Activated T-cell treated with anti-CD3 and anti-CD28 coated beads, Interleukin-2, amount 50 U/mL, for 1 hour (primary cell): Measurements from ENCODE around the gene LACRT.

Experiments used
- DNase-seq: peaks from one replicate; pipeline ENCODE4 v3.0.0-alpha.2; 2020

LACRT gene

DNA sequence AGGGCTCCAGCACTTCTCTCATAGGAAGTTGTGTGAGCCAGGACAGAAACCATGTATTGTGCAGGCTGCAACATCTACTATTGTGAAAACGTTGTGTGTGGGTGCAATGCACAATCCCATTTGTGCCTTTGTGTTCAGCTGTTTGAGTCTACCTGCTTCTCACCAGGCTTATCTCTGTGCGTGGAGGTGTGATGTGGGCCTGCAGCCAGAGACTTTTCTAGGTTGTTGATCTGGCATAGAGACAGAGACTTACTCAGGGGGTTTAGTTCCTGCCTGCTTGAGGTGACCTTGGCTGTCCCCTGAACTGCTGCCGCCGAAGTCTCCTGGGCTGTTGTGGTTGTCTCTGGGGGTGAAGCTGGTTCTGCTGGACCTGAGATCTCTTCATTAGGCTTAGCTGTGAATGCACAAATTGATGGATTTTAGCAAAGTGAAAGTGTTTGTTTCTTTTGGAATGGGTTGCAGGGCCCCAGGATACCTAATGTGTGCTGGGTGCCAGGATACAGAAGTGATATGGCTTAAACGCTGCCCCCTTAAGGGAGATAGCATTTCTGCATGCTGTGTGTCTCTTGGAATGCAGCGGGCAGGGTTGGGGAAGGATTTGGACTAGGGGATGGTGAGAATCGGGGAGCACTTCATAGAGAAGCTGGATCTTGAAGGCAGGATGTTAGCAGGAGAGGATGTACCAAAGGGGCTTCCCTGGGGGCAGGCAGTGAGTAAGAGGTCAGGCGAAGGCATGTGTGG lies 2.5 kb downstream of the LACRT start:
- DNase-seq, result no peak

DNA sequence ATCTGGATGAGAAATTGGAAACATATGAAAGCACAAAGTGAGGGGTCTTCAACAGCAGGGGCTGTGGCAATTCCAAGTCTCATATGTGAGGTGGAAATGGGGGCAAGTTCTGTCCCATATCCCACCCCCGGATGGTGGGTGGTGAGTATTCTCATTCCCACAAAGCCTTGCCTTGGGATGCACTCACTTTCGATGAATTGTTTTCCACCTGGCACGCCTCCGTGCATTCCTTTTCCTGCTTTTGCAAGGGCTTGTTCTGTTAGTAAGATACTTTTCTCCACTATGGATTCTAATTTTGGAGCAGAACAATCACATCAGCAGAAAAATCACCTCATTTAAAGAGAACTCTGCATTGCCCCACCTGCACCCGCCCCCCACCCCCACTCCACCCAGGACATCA lies 3.1 kb downstream of the LACRT start:
- no peak for DNase-seq

GRCh38 chr12:54629925-54630324 lies 4.8 kb downstream of the LACRT start:
- no peak for DNase-seq

GRCh38 chr12:54628186-54628846 lies 6.4 kb downstream of the LACRT start:
- no peak for DNase-seq

GRCh38 chr12:54627304-54627703 lies 7.4 kb downstream of the LACRT start:
- no peak for DNase-seq

DNA sequence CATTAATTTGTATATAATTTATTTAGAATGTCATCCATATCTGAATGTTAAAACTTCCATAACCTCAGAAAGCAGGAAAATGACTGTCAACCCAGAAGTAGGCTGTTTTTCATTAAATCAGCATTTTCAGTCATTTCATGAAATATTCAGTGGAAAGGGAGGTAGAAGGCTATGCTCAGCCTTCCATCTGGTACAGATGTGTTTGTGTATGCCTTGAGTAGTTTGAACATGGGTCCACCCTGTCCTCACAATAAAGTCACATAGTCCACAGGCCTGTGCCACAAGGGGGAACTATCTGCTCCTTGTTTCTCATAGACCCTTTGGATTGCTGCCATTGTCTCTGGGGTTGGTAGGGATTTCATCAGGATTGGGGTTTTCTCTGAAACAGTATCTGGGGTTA lies 9.1 kb downstream of the LACRT start:
- DNase-seq, result no peak

DNA sequence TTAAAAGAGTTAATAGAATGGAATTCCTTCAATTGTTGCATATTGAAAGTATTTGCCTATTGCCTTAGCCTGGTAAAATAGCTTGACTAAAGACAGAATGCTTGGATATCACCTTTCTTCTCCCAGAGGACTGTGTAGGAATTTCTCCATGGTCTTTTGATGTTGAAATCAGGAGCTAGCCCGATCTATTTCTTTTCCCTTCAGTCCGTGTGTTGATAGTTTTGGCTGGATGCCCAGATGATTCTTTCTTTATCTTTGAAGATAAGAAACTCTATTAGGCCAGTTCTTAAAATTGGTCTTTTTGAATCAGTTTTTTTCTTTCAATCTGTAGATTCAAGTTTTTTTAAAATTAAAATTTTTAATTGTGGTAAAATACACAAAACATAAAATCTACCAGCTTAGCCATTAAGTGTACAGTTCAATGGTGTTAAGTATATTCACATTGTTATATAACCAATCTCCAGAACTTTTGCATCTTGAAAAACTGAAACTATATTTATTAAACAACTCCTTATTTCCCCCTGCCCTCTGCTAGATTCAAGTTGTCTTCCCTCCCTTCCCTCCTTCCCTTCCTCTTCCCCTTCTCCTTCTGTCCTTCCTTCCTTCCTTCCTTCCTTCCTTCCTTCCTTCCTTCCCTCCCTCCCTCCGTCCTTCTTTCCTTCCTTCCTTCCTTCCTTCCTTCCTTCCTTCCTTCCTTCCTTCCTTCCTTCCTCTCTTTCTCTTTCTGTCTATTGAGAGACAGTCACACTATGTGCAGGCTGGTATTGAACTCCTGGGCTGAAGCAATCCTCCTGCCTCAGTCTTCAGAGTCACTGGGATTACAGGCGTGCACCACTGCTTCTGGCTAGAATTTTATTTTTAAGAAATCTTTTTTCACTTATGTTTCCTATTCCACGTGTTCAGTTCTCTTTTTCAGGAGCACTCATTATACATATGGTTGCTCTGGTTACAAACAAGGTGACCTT lies 10.1 kb downstream of the LACRT start:
- DNase-seq, result no peak

- DNase-seq, result no peak
These were observed 12.1 kb downstream of the LACRT start for GRCh38 chr12:54622463-54623183.

DNA sequence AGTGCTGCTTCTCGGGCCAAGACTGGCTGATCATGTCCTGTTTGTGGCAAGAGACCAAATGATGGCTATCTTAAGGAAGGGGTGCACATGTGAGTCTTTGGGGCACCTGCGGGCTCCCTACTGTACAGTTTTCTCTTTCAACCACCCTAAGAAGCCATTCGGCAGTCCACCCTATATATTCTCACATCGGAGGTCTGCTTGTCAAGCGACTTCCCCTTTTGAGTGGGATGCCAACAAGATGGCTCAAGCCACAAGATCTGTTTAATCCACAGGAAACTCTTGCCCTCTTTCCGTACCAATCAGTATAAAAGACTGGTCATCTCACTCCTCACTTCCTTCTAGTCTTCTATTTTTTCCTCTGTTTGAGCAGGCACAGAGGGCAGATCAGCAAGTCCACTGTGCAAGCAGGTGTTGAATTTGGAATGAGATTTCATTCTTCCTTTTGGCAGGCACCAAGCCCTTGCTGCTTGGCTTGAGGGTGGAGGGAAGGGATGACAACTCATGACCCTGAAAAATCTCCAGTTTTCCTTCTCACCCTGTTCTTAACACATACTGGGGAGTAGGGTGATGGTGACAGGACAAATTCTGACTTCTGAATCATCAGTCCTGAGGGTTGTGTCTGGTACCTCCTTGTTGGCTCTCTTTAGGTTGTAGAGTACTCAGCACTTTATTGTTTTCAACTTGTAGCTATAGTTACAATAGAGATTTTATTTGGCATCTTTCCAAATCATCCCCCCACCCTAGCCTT lies 17.6 kb downstream of the LACRT start:
- no peak for DNase-seq

DNA sequence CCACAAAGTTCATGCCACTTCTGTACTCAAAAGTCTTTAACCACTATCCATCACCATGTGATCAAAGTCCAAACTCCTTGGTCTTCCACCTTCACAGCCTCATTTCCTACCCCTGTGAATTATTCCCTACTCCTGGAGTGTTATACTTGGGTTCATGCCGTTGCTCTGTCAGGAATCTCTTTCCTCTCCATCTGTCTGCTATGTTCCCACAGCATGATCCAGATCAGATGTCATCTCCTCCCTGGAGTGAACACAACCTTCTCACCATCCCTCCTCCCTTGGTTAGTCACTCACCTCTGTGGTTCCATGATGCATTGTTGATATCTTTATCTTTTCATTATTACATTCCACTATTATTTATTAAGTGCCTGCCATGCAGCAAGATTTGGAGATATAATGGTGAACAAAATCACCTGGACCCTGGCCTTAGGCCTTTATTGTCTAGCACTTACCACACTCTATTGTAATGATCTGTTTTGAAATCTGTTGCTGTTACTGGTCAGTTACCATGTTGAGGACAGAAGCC lies 22.4 kb downstream of the LACRT start:
- DNase-seq, result no peak

DNA sequence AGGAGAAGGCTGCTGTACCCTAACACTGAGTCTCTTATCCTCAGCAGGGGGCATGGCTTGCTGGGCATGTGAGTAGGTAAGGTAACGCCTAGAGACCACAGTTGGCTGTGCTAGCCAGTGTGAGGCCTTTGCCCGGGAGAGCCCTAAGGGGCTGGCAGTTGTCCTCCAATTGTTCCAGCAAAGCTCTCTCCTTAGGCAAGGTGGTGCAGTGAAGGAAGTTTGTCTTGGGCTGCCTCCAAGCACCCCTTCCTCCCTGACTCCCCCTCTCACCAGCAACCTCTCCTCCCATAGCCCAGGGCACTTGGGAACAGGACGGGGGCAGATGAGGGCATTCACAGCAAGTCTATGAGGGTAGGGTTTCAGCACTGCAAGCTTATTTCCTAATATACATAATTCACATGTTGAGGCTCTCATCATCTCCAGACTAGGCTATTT lies 23.0 kb downstream of the LACRT start:
- no peak for DNase-seq

- no peak for DNase-seq
These were observed 25.9 kb downstream of the LACRT start for GRCh38 chr12:54608769-54609168.

DNA sequence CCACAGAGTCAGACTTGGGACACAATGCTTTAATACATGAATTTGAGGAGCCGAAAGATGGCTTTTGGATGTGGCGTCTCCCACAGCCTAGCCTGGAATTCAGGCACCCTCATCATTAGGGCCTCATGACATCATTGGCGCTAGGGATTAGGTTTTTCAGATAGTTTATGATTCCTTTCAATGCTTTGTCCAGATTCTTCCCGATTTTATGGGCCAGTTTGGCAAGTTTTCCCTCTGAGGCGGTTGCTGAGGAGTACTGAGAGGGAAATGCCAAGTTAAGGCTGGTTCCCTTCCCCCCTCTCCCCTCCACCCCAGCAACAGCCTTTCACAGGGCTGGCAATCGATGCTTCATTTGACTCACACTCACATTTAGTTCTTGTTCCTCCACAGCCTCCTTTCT lies 26.5 kb downstream of the LACRT start:
- DNase-seq, result no peak

- no peak for DNase-seq
These were observed 28.1 kb downstream of the LACRT start for GRCh38 chr12:54606556-54606955.

DNA sequence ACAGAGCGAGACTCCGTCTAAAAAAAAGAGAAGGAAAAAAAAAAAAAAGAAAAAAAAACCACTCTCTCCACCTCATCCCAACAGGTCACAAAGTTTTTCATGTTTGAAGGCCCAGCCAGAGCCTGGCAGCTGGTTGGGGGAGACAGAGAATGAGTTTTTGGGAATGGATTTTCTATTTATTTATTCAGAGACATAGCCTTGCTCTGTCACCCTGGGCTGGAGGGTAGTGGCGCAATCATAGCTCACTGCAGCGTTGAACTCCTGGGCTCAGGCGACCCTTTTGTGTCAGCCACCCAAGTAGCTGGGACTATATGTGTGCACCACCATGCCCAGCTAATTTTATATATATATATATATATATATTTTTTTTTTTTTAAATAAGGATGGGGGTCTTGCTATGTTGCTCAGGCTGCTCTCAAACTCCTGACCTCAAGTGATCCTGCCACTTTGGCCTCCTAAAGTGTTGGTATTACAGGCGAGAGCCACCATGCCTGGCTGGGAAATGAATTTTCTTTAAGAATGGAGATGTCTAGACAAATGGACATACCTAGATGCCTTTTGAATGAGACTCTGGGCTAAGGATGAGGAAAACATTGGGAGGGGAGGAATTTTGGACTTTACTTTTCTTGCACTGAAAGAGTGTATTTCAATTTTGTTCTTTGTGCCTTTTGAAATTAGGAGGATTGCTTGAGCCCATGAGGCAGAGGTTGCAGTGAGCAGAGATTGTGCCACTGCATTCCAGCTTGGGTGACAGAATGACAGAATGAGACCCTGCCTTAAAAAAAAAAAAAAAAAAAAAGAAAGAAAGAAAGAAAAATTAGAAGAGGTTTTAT lies 29.3 kb downstream of the LACRT start:
- DNase-seq, result no peak

DNA sequence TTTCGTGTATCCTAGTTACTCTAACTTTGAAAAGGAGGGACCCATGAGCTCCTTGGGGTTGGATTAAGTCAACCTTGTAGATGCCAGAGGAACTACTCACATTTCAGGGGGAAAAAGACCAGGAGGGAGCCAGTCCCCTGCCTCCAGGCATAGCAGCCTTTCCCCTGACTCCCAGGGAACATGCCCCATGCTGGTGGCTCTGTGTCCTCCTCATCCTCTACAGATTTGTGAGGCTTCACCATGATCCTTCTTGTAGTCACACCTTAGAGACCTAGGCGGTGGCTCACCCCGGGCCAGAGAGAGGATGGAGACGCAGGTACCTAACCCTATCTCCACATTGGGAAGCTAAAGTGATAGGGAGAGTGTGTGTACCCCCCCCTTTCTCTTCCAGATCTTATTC lies 30.3 kb downstream of the LACRT start:
- DNase-seq, result no peak

- no peak for DNase-seq
These were observed 30.8 kb downstream of the LACRT start for GRCh38 chr12:54603872-54604271.

DNA sequence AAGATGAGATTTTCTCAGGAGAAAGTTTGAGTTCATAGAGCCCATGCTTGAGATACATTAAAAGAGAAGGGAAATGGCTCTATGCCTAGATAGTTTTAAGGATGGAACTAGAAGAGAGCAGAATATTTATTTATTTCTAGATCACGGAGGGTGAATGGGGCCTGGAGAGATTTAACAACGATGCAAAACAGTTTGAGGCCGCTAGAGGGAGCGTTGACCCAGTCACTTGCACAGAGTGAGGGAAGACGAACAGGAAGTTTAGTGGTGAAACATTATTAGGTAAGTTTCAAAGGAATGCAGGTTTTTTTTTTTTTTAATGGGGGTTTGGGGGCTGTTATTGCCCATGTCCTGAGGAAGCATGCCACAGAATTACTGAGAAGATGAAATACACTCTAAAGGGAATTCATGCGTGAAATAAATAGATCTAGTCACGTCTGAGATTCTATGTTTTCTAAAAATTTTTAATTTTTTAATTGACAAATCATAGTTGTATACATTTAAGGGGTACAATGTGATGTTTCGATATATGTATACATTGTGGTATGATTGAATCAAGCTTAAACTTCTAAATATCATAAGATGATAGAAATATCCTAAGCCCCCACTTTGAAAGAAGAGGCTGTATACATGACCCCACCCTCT lies 31.4 kb downstream of the LACRT start:
- DNase-seq, result peak; percentile 56

DNA sequence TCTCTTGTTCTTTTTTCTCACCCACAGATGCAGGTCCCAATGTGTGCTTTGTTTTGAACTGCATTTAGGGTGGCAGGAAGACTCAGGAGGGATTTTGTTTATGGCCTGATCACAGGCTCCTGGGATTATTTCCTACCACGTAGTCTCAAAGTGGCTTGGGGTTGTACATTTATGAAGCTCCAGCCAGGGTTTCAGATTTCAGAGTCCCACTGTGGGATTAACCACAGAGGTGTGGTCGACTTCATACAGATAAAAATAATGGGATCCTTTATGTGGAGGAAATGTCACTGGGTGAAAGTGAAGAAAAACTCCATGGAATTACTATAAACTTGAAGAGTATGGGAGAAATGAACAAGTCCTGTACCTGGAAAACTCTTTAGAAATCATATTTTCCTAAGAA lies 32.0 kb downstream of the LACRT start:
- no peak for DNase-seq

- DNase-seq, result no peak
These were observed 32.9 kb downstream of the LACRT start for GRCh38 chr12:54601841-54602240.
